NCI-H2107 treated with DMSO at 0.1 percent for 48 hours (cell line): Measurements from ENCODE around the gene DIDO1.
"Not testable (repeated sequence)": the region's sequence is repeated elsewhere in the genome, so short reads cannot be mapped to it uniquely, and the experiment has no call there.

Source experiments
- DNase-seq: peaks from one replicate; lab custom pipeline; 2025; ENCODE audit not compliant: unreplicated experiment; lab: John Stamatoyannopoulos, UW

The DIDO1 gene

DNA sequence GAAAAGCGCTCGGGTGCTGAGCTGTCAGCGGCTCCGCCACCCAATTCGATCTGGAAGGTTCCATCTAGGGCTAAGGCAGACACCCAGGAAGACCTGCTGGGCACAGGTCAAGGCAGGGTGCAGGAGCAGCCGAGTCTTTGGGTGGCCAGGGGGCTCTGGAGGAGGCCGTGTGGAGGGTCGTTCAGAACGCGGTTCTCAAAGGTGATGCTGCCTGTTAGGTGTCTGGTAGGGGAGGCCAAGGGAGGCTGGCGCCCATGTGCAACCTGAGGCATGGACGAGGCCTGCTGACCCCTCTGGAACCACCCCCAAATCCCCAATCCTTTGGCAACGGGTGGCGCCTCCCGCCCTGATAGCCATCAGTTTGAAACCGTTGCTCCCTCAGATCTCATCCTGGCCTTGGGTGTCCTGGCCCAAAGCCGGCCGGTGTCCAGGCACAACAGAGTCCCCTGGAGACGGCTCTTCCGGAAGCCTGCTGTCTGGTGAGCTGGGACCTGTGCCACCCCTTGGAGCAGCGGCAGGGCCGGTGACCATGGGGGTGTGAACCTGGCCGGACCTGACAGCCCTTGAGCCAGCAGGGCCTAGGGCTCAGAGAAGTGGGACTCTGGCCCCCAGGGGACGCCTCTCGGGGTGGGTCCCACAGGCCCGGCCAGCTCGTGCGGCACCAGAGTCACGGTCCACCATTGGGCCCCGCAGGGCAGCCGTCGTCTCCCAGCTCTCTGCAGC lies 36.7 kb upstream of the DIDO1 start:
- DNase-seq: no peak

DNA sequence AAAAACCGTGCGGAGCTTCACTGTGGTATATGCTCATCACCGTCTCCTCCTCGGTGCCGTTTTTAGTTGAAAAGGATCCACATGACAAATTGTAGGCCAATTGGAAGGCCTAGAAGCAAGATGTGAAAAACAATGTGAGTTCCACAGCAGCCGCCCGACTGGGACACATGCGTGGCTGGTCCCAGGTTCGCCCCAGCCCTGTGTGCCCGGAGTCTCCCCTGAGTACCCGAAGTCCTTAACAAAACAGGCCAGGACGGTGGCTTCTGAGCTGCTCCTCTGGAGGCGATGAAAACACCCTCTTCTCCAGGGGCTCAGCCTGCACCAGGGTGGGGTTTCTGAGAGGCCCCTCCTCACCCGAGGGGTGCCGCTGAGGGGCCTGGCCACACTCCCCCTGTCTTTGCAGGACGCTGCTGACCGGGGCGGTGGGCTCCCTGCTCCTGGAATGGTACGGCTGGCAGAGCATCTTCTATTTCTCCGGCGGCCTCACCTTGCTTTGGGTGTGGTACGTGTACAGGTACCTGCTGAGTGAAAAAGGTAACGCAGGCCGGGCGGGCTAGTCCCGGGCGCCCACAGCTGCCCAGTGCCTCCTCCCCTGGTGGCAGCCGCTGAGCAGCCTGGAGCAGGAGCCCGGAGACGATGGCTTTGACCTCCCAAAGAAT lies 36.0 kb upstream of the DIDO1 start:
- no peak for DNase-seq

DNA sequence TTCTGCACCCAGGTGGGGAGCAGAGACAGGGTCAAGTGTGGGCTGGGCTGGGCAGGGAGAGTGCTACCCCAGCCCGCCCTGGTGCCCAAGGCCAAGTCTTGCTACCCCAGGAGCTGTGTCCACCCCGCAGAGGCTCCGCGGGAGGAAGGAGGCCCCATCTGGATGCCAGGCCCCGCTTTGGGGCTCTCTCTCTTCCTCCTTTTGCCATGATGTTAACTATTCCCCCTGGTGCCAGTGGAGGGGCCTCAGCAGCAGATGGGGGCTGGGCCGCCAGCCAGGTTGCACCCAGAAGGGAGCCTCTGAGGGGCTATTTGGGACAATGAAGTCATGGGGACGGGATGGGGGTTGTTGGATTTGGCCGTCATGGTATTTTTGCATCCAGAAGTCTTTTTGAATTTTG lies 35.5 kb upstream of the DIDO1 start:
- no peak for DNase-seq

DNA sequence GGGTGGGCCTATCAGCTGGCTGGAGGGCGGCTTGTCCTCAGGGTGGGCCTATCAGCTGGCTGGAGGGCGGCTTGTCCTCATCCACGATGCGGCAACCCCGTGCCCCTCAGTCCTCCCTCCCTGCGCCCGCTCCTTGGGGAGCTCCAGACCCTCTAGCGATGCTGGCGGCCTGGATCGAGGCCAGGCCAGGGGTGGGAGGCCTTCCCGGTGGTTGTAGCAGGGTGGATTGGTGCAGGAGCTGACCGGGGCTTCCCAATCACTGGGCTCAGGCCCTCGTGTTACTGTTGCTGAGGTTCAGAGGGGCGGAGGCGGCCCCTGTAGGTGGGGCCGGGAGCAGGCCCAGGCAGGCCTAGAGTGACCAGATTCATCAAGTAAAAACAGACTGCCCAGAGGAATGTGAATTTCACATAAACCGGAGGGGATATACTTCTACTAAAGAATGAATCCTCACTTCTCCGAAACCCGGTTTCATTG lies 35.0 kb upstream of the DIDO1 start:
- DNase-seq: no peak

DNA sequence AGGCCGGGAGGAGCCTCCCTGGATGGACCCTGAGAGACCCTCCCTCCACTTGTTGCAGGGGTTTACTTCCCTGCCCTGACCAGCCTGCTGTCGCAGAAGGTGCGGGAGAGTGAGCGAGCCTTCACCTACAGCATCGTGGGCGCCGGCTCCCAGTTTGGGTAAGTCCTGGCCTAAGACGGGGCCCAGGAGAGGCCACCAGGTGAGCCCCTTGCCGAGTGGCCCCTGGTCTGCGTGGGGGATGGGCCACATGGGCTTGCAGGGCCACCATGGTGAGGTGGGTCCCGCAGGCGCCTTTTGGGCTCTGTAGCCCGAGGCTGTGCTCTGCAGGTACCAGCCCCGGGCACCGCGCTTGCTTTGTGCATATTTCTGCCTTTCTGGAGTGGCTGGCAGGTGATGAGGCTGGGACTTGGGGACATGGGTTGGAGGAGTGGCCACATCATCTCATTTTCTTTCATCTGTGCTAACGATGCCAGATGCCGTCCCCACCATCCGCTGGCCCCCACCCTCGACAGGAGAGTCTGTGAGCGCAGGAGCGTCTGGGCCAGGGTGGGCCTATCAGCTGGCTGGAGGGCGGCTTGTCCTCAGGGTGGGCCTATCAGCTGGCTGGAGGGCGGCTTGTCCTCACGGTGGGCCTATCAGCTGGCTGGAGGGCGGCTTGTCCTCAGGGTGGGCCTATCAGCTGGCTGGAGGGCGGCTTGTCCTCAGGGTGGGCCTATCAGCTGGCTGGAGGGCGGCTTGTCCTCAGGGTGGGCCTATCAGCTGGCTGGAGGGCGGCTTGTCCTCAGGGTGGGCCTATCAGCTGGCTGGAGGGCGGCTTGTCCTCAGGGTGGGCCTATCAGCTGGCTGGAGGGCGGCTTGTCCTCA lies 34.4 kb upstream of the DIDO1 start:
- not testable (repeated sequence) for DNase-seq

DNA sequence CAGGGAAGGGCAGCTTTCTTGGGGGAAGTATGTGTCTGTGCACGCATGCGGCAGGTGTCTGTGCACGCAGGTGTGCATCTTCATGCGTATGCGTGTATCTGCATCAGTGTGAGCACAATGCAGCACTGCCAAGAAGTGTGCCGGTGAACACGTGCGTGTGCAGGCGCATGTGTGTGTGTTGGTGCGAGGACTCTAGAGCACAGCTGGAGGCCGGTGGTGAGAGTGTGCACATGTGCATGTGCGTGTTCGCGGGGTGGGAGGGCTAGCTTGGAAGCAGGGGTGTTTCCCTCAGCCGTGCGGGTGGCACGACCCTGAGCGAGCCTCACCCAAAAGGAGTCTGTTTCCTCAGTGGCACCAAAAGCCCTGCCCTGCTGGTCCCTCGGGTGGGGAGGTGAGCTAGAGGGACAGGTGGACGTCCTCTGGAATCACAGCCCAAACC lies 33.7 kb upstream of the DIDO1 start:
- no peak for DNase-seq

DNA sequence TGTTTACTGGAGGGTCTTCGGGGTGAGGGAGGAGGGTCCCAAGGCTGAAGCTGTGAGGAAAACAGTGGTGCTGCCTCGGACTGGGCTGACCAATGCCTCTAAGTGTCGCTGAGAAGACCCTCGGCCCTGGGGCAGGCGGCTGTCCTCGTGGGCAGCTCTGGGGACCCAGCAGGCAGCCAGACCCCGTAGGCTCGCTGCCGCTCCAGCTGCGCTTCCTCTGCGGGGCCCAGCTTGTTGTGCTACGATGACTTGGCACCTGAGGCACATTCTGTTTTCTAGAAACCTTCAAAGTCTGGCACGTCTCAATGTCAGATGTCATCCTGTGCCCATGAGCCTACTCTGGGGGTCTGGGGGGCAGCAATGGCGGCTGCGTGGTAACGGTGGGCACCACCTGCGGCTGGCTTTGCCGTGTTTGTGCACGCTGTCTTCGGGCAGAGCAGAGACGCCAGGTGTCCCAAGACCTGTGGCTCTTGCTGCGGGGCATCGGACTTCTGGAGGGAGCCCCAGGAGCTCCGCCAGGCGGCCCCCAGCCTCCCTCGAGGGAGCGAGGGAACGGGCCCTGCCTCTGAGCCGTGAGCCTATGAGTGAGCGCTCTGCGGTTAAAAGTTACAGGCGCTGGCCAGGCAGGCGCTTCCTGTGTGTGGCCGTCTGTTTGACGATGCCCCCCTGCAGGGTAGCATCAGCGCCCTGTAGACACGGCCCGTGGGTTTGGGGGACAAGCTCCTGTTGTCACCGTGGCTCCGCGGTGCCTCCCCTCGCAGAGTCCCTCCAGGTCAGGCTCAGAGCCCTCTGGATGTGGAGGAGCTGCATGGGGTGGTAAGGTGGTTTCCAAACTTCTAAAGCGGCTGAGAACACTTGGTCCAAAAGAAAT lies 33.0 kb upstream of the DIDO1 start:
- no peak for DNase-seq

DNA sequence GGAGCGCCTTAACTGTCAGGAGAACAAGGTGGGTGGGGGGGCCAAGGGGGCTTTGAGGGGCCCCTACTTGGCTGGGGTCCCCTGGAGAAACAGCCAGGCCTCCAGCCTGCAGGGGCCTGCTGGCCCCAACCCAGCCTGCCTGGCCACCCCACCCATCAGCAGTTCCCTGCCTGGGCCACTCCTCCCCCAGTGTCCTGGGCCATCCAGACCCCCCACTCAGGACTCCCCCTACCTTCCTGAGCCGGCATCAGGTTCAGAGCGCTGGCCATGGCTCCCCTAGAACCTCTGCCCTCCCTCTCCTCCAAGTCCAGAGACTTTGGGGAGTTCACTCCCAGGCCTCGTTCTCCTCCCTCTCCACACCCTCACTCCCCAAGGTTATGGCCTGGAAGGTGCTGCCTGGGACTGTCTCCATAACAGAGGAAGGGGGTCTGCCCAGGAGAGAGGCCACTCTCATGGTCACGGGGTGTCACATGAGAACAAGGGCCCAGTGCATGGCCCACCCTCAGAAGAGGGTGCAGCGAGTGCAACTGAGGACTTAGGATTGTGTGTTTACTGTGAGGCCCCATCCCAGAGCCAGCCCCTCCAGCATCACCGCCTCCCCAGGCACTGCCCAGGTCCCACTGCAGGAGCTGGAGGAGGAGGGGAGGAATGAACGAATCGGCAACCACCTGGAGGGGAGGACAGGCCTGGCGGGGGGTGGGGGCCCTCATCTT lies 32.2 kb upstream of the DIDO1 start:
- no peak for DNase-seq

DNA sequence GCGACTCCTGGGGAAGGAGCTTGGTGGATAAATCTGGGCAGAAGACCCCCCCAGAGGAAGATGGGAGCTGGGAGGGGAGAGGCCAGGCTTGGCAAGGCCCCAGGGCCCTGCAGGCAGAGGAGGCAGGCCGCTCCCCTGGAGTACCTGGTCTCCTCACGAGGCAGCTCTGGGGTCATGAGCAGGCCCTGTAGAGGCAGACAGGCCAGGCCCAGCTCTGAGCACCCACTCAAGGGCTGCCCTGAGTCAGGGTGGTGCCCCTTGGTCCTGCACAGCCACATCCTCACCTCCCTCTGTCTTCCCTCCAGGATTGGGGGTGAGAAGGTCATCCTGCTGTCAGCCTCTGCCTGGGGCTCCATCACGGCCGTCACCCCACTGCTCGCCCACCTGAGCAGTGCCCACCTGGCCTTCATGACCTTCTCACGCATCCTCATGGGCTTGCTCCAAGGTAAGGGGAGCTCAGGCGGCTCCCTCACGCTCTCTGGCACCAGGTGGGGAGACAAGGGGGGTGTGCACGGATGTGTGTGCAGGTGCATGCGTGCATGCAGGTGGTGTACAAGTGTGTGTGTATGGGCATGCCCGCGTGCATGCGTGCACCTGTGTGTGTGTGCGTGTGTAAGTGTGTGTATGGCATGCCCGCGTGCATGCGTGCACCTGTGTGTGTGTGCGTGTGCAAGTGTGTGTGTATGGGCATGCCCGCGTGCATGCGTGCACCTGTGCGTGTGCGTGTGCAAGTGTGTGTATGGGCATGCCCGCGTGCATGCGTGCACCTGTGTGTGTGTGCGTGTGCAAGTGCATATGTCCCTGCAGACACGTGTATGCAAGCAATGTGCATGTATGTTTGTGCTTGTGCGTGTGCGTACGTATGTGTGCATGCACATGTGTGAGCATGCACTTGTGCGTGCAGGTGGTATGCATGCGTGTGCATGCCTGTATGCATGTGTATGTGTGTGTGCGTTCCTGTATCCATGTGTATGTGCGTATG lies 31.1 kb upstream of the DIDO1 start:
- no peak for DNase-seq

DNA sequence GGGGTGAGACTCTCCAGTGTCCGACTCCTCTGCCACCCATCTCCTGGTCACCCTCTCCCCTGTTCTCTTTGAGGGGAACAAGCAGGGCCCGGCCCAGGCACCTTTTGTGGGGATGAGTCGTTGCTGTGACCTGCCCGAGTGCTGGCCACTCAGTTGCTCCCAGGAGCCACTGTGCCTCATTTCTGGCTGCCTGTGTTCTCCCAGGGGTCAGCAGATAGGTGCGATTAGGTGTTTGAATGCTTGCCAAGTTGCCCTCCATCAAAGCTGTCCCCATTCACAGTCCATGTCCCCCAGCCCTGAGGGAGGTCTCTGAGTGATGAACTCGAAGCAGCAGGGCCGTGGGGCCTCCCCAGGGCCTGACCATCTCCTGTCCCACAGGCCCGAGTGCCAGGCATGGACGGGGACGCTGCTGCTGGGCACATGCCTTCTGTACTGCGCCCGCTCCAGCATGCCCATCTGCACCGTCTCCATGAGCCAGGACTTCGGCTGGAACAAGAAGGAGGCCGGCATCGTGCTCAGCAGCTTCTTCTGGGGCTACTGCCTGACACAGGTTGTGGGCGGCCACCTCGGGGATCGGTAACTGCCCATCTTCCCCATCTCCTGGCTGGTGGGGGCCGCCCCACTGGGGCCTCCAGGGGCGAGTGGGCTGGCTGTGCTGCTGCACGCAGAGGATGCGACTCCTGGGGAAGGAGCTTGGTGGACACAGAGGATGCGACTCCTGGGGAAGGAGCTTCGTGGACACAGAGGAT lies 30.3 kb upstream of the DIDO1 start:
- no peak for DNase-seq

DNA sequence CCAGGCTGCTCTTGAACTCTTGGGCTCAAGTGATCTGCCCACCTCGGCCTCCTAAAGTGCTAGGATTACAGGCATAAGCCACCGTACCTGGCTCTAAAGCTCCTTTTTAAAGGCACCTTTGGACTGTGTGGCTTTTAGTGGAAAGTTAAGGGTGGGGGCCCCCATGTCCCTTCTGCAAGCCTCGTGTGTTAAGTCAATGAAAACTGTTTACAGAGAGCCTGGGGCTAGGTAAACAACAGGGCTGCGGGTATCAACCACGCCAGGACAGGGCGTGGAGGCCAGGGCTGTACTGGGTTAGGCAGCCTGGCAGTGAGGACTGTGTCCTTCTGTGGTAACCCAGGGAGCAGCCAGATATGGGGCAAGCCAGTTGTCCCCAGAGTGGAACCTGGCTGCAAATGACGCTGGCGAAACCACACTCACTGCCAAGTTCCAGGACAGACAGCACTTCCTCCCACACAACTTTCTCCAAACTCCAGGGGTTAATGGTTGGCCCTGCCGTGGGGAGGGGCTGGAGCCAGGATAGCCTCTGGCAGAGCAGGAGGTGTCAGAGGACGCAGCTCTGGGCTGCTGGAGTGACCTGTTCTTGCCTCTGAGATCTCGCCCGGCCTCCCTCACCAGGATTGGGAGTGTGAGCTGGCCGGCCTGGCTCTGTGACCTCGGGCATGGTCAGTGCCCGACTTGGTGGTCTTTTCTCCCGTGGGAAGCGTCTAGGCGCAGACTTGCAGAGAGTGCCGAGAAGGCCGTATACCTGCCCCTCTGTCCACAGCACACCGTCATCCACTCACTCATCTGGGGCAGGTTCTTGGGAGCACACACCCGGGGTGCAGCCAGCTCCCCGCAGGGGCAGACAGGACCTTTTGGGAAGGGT lies 29.4 kb upstream of the DIDO1 start:
- no peak for DNase-seq

DNA sequence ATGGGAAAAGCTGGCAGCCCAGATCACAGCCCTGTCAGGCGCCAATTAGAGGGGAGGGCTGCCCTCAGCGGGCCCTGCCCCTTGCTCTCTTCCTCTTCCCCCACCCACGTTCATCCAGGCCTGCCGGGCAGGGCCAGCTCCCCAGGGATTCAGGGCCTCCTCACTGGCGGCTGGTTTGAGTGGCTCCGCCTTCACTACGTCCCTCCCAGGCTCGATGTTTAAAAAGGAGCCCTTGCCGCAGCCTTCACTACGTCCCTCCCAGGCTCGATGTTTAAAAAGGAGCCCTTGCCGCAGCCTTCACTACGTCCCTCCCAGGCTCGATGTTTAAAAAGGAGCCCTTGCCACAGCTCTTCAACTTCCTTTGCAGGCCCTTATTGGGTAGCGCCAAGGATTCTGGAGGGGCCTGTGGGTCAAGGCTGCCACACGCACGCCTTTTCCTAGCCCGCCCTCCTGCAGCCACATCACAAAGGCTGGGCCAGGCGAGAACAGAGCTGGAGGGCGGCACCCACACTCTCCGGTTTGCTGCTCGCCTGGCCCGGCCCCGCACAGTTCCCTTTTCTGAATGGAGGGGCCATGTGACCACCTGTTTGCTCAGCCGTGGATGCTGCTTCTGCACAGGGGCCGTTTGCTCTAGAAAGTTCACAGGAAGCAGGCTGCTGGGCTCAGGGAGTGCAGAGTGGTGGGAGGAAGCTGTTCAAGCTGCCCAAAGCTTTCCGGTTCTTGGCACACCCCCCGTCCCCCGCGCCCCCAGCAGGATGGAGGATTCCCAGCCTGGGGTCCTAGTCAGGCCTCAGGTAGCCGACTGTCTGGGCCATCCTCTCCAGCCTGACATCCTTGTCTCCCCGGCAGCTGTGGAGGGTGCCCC lies 27.8 kb upstream of the DIDO1 start:
- peak; percentile 70 for DNase-seq

DNA sequence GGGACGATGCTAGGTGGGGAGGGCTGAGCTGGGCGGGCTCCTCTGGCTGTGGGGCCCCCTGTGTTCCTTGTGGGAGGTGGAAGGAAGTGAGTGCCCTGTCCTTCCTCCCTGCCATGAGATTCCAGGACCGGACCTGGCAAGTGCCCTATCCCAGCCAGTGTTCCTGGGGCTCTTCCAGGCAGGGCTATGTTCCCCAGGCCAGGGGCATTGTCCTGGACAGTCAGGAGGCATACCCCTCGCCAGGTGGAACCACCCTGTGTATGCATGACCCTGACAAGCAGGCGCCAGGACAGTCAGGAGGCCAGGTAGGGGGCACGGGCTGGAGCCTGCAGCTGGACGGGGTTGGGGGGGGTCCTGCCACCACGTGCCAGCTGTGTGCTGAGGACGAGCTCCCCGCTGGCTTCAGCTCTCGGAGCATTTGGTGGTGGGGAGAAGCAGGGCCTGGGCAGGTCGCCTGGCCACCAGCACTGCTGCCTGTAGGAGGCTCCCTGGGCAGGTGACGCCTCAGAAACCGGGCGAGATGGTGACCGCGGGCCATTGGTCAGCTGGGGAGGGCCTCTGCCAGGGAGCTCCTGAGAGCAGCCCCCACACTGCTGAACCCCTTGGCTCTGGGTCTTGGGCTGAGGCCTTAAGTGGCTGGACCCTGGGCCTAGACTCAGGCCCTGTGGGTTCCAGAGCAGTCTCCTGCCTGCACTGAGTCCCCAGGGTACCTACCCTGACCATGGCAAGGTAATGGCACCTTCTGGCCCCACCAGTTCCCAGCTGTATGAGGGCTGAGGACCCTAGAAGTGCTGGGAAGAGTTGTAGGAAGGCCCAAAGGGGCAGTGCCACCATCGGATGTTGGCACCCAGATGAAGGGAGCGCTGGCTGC lies 26.9 kb upstream of the DIDO1 start:
- DNase-seq: no peak

DNA sequence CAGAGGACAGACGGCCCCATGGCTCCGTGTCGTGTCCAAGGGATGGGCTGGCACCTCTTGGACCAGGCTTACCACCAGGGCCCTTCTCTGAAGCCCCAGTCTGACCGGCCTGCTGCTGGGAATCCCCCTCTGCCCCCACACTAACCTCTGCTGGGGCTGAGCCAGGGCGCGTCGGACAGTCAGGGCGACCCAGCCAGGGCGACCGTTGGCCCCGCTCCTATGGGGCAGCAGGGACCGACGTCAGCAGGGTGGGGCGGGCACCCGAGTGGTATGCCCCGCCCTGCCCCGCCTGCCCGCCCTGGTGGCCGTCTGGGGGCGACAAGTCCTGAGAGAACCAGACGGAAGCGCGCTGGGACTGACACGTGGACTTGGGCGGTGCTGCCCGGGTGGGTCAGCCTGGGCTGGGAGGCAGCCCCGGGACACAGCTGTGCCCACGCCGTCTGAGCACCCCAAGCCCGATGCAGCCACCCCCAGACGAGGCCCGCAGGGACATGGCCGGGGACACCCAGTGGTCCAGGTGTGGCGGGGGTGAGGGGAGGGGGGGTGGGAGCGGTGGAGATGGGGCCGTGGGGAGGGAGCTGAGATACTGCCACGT lies 26.2 kb upstream of the DIDO1 start, which contains the start of gene SLC17A9:
Gene SLC17A9, plus strand, starts transcription at position 337 of the 595 bp plus-strand sequence. Its CDS starts 122 bp downstream, at position 459.
- no peak for DNase-seq

DNA sequence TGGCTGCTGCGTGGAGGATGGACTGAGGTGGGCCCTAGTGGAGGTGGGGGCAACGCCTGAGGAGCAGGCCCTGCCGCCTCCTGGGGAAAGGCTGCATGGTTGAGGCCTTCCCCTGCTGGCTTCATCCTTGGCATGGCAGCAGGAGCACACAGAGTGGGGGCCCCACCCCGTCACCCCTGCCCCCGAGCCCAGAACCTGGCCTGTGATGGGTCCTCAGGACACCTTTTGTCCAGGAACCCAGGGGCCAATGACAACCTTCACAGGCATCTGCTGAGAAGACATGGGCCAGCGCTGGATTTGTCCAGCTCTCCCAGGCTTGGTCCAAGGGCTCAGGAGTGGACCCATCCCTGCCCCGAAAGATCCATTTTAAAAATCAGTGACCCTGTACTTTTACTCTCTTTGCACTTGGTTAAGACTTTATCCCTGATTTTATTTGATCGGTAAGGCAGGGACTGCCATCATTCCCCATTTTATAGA lies 25.6 kb upstream of the DIDO1 start:
- DNase-seq: no peak
